ENCODE results near the gene SGIP1.

GRCh38 chr1:66510407-66510806 is 23.5 kb upstream of the SGIP1 start:
- no peak for TF ChIP-seq CTCF (IDR thresholded peaks at IDR 0.05)
- TF ChIP-seq EP300 (IDR thresholded peaks at IDR 0.05) = no peak
